ENCODE results near the gene SLC34A2. TPM values are rescaled to one million over a fixed set of nuclear protein-coding genes. Genes with fewer than 3 reads are reported as not detected.

Gene SLC34A2
- total RNA-seq, 1 experiment from 2014 or later = not detected

GRCh38 chr4:25676221-25676620 lies 20.6 kb downstream of the SLC34A2 start:
- H3K27ac ChIP-seq = no peak overlapping the region
- DNase-seq = no peak
- no peaks in the 10 kb centered on the region; the same call in 1 of the 2 replicates for H3K27me3 ChIP-seq
- no peaks in the 10 kb centered on the region for H3K4me1 ChIP-seq
- no peaks in the 10 kb centered on the region; the same call in 1 of the 2 replicates for H3K9me3 ChIP-seq (replicated peaks)
- H3K4me3 ChIP-seq = no peak overlapping the region
- H3K36me3 ChIP-seq = no peaks in the 10 kb centered on the region

- no peaks in the 10 kb centered on the region; the same call in 1 of the 2 replicates for H3K27me3 ChIP-seq
- no peak for DNase-seq
- H3K4me1 ChIP-seq = no peaks in the 10 kb centered on the region
- H3K27ac ChIP-seq = no peak overlapping the region
- no peak overlapping the region for H3K4me3 ChIP-seq
- H3K9me3 ChIP-seq (replicated peaks) = no peaks in the 10 kb centered on the region; the same call in 1 of the 2 replicates
- no peaks in the 10 kb centered on the region for H3K36me3 ChIP-seq
These were observed 21.5 kb downstream of the SLC34A2 start for GRCh38 chr4:25677157-25677556.

- H3K4me3 ChIP-seq = no peak overlapping the region
- no peak overlapping the region for H3K27ac ChIP-seq
- H3K36me3 ChIP-seq = no peaks in the 10 kb centered on the region
- no peaks in the 10 kb centered on the region for H3K4me1 ChIP-seq
- no peaks in the 10 kb centered on the region; the same call in 1 of the 2 replicates for H3K27me3 ChIP-seq
- H3K9me3 ChIP-seq (replicated peaks) = no peaks in the 10 kb centered on the region; the same call in 1 of the 2 replicates
- DNase-seq = no peak
These were observed 22.3 kb downstream of the SLC34A2 start for GRCh38 chr4:25677943-25678342.

- H3K27me3 ChIP-seq = no peaks in the 10 kb centered on the region
- H3K4me1 ChIP-seq = no peaks in the 10 kb centered on the region
- no peak overlapping the region for H3K27ac ChIP-seq
- H3K4me3 ChIP-seq = no peak overlapping the region
- DNase-seq = no peak
- peaks cover 3% of the 10 kb centered on the region; the same call in 1 of the 2 replicates for H3K9me3 ChIP-seq (replicated peaks)
- H3K36me3 ChIP-seq = no peaks in the 10 kb centered on the region
These were observed 32.1 kb downstream of the SLC34A2 start for GRCh38 chr4:25687773-25688172.

GRCh38 chr4:25694466-25694865 lies 38.8 kb downstream of the SLC34A2 start:
- Histone ChIP-seq H3K4me1 (no peaks in the 10 kb centered on the region), H3K4me3 (no peak overlapping the region), H3K9me3 (replicated peaks) (peaks cover 7% of the 10 kb centered on the region), H3K36me3 (no peaks in the 10 kb centered on the region), H3K27me3 (no peaks in the 10 kb centered on the region), H3K27ac (no peak overlapping the region)
- peak in 1 of 2 experiments; percentile 16 for DNase-seq

GRCh38 chr4:25696409-25696808 lies 40.8 kb downstream of the SLC34A2 start:
- peak in 1 of 2 experiments; percentile 36 for DNase-seq
- Histone ChIP-seq H3K9me3 (replicated peaks) (peaks cover 7% of the 10 kb centered on the region), H3K36me3 (no peaks in the 10 kb centered on the region), H3K27me3 (no peaks in the 10 kb centered on the region), H3K4me3 (no peak overlapping the region), H3K4me1 (no peaks in the 10 kb centered on the region), H3K27ac (no peak overlapping the region)

GRCh38 chr4:25697516-25697915 lies 41.9 kb downstream of the SLC34A2 start:
- DNase-seq = no peak
- Histone ChIP-seq H3K4me3 (no peak overlapping the region), H3K36me3 (no peaks in the 10 kb centered on the region), H3K27me3 (no peaks in the 10 kb centered on the region), H3K4me1 (no peaks in the 10 kb centered on the region), H3K9me3 (replicated peaks) (peaks cover 5% of the 10 kb centered on the region; the same call in 1 of the 2 replicates), H3K27ac (no peak overlapping the region)

- H3K27ac ChIP-seq = no peak overlapping the region
- H3K9me3 ChIP-seq (replicated peaks) = peaks cover 8% of the 10 kb centered on the region; the same call in 1 of the 2 replicates
- H3K27me3 ChIP-seq = no peaks in the 10 kb centered on the region
- no peaks in the 10 kb centered on the region for H3K4me1 ChIP-seq
- no peaks in the 10 kb centered on the region for H3K36me3 ChIP-seq
- no peak overlapping the region for H3K4me3 ChIP-seq
- no peak for DNase-seq
These were observed 45.0 kb downstream of the SLC34A2 start for GRCh38 chr4:25700661-25701060.

GRCh38 chr4:25702848-25703247 lies 47.2 kb downstream of the SLC34A2 start:
- no peaks in the 10 kb centered on the region for H3K27me3 ChIP-seq
- H3K36me3 ChIP-seq = no peaks in the 10 kb centered on the region
- no peaks in the 10 kb centered on the region for H3K4me1 ChIP-seq
- DNase-seq = peak in 1 of 2 experiments; percentile 22
- H3K27ac ChIP-seq = no peak overlapping the region
- H3K4me3 ChIP-seq = no peak overlapping the region
- peaks cover 3% of the 10 kb centered on the region; the same call in 1 of the 2 replicates for H3K9me3 ChIP-seq (replicated peaks)

GRCh38 chr4:25703731-25704388 lies 48.2 kb downstream of the SLC34A2 start:
- DNase-seq = no peak
- H3K27me3 ChIP-seq = no peaks in the 10 kb centered on the region
- 0 out of 2 replicates have a peak, but pooled peaks cover 3% of the 10 kb centered on the region for H3K9me3 ChIP-seq (replicated peaks)
- no peak overlapping the region for H3K27ac ChIP-seq
- H3K4me1 ChIP-seq = no peaks in the 10 kb centered on the region
- no peak overlapping the region for H3K4me3 ChIP-seq
- H3K36me3 ChIP-seq = no peaks in the 10 kb centered on the region

GRCh38 chr4:25704516-25704915 lies 48.9 kb downstream of the SLC34A2 start:
- H3K27me3 ChIP-seq = no peaks in the 10 kb centered on the region
- DNase-seq = no peak
- H3K36me3 ChIP-seq = no peaks in the 10 kb centered on the region
- 0 out of 2 replicates have a peak, but pooled peaks cover 3% of the 10 kb centered on the region for H3K9me3 ChIP-seq (replicated peaks)
- no peak overlapping the region for H3K4me3 ChIP-seq
- H3K27ac ChIP-seq = no peak overlapping the region
- no peaks in the 10 kb centered on the region for H3K4me1 ChIP-seq

GRCh38 chr4:25710637-25711036 lies 55.0 kb downstream of the SLC34A2 start:
- H3K9me3 ChIP-seq (replicated peaks) = no peaks in the 10 kb centered on the region
- DNase-seq = no peak
- no peaks in the 10 kb centered on the region for H3K36me3 ChIP-seq
- no peak overlapping the region for H3K4me3 ChIP-seq
- H3K4me1 ChIP-seq = no peaks in the 10 kb centered on the region
- H3K27me3 ChIP-seq = no peaks in the 10 kb centered on the region
- H3K27ac ChIP-seq = no peak overlapping the region

GRCh38 chr4:25712611-25713010 lies 57.0 kb downstream of the SLC34A2 start:
- no peak for DNase-seq
- Histone ChIP-seq H3K36me3 (no peaks in the 10 kb centered on the region), H3K27me3 (no peaks in the 10 kb centered on the region; the same call in 1 of the 2 replicates), H3K9me3 (replicated peaks) (no peaks in the 10 kb centered on the region), H3K4me3 (no peak overlapping the region), H3K4me1 (no peaks in the 10 kb centered on the region), H3K27ac (no peak overlapping the region)

GRCh38 chr4:25713812-25714211 lies 58.2 kb downstream of the SLC34A2 start:
- no peaks in the 10 kb centered on the region; the same call in 1 of the 2 replicates for H3K27me3 ChIP-seq
- no peaks in the 10 kb centered on the region for H3K9me3 ChIP-seq (replicated peaks)
- H3K4me3 ChIP-seq = no peak overlapping the region
- no peaks in the 10 kb centered on the region for H3K4me1 ChIP-seq
- no peak overlapping the region for H3K27ac ChIP-seq
- DNase-seq = no peak
- H3K36me3 ChIP-seq = no peaks in the 10 kb centered on the region

GRCh38 chr4:25722964-25723363 lies 67.3 kb downstream of the SLC34A2 start:
- H3K9me3 ChIP-seq (replicated peaks) = no peaks in the 10 kb centered on the region
- no peak overlapping the region for H3K4me3 ChIP-seq
- H3K4me1 ChIP-seq = peaks cover 14% of the 10 kb centered on the region
- H3K27me3 ChIP-seq = no peaks in the 10 kb centered on the region
- H3K36me3 ChIP-seq = no peaks in the 10 kb centered on the region
- DNase-seq = no peak
- no peak overlapping the region for H3K27ac ChIP-seq

- Histone ChIP-seq H3K9me3 (replicated peaks) (no peaks in the 10 kb centered on the region), H3K4me1 (peaks cover 14% of the 10 kb centered on the region), H3K27me3 (no peaks in the 10 kb centered on the region), H3K27ac (no peak overlapping the region), H3K36me3 (no peaks in the 10 kb centered on the region), H3K4me3 (no peak overlapping the region)
- DNase-seq = peak; percentile 21 to 49
These were observed 67.8 kb downstream of the SLC34A2 start for GRCh38 chr4:25723409-25723808.

All from SJCRH30 (cell line).